ENCODE results near the gene KREMEN1. TPM values are rescaled to one million over a fixed set of nuclear protein-coding genes. Genes with fewer than 3 reads are reported as not detected.

The KREMEN1 gene
- total RNA-seq, 1 experiment from 2014 or later = 5.8 TPM

DNA sequence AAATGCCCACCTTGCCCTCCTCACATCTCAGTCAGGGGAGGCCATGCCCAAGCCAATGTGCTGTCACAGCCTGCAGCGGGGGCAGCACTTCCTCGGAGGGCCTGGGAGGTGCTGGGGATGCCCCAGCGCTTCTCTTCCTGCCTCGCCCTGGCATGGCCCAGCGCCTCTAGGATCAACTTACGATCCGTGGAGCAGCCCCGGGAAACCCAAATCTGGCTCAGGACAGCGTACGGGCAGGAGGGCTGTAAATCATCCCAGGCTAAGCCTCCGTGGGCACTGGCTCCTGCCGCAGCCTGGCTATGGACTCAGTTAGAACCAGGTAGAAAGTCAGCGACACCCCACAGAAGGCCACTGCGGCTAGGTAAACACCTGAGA is 71.9 kb downstream of the KREMEN1 start (continued):
- TF ChIP-seq, protein P1, sequence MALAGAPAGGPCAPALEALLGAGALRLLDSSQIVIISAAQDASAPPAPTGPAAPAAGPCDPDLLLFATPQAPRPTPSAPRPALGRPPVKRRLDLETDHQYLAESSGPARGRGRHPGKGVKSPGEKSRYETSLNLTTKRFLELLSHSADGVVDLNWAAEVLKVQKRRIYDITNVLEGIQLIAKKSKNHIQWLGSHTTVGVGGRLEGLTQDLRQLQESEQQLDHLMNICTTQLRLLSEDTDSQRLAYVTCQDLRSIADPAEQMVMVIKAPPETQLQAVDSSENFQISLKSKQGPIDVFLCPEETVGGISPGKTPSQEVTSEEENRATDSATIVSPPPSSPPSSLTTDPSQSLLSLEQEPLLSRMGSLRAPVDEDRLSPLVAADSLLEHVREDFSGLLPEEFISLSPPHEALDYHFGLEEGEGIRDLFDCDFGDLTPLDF (CRISPR knock-in tag; IDR thresholded peaks at IDR 0.05) = no peak
- TF ChIP-seq, protein P2, sequence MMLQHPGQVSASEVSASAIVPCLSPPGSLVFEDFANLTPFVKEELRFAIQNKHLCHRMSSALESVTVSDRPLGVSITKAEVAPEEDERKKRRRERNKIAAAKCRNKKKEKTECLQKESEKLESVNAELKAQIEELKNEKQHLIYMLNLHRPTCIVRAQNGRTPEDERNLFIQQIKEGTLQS (CRISPR knock-in tag; conservative IDR thresholded peaks at IDR 0.05) = no peak
- TF ChIP-seq, protein P3, sequence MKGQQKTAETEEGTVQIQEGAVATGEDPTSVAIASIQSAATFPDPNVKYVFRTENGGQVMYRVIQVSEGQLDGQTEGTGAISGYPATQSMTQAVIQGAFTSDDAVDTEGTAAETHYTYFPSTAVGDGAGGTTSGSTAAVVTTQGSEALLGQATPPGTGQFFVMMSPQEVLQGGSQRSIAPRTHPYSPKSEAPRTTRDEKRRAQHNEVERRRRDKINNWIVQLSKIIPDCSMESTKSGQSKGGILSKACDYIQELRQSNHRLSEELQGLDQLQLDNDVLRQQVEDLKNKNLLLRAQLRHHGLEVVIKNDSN (CRISPR knock-in tag; IDR thresholded peaks at IDR 0.05) = no peak
- TF ChIP-seq, protein P4, sequence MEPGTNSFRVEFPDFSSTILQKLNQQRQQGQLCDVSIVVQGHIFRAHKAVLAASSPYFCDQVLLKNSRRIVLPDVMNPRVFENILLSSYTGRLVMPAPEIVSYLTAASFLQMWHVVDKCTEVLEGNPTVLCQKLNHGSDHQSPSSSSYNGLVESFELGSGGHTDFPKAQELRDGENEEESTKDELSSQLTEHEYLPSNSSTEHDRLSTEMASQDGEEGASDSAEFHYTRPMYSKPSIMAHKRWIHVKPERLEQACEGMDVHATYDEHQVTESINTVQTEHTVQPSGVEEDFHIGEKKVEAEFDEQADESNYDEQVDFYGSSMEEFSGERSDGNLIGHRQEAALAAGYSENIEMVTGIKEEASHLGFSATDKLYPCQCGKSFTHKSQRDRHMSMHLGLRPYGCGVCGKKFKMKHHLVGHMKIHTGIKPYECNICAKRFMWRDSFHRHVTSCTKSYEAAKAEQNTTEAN (CRISPR knock-in tag; IDR thresholded peaks at IDR 0.05) = no peak
- TF ChIP-seq IRF2 (CRISPR knock-in tag; IDR thresholded peaks at IDR 0.05; ENCODE audit: borderline replicate concordance, low read depth) (no peak), OVOL2 (CRISPR knock-in tag; IDR thresholded peaks at IDR 0.05; ENCODE audit: borderline replicate concordance) (no peak)
- TF ChIP-seq, protein P5, sequence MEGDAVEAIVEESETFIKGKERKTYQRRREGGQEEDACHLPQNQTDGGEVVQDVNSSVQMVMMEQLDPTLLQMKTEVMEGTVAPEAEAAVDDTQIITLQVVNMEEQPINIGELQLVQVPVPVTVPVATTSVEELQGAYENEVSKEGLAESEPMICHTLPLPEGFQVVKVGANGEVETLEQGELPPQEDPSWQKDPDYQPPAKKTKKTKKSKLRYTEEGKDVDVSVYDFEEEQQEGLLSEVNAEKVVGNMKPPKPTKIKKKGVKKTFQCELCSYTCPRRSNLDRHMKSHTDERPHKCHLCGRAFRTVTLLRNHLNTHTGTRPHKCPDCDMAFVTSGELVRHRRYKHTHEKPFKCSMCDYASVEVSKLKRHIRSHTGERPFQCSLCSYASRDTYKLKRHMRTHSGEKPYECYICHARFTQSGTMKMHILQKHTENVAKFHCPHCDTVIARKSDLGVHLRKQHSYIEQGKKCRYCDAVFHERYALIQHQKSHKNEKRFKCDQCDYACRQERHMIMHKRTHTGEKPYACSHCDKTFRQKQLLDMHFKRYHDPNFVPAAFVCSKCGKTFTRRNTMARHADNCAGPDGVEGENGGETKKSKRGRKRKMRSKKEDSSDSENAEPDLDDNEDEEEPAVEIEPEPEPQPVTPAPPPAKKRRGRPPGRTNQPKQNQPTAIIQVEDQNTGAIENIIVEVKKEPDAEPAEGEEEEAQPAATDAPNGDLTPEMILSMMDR (IDR thresholded peaks at IDR 0.05) = no peak
- TF ChIP-seq, protein P6, sequence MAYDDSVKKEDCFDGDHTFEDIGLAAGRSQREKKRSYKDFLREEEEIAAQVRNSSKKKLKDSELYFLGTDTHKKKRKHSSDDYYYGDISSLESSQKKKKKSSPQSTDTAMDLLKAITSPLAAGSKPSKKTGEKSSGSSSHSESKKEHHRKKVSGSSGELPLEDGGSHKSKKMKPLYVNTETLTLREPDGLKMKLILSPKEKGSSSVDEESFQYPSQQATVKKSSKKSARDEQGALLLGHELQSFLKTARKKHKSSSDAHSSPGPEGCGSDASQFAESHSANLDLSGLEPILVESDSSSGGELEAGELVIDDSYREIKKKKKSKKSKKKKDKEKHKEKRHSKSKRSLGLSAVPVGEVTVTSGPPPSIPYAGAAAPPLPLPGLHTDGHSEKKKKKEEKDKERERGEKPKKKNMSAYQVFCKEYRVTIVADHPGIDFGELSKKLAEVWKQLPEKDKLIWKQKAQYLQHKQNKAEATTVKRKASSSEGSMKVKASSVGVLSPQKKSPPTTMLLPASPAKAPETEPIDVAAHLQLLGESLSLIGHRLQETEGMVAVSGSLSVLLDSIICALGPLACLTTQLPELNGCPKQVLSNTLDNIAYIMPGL (CRISPR knock-in tag; IDR thresholded peaks at IDR 0.05) = no peak

DNA sequence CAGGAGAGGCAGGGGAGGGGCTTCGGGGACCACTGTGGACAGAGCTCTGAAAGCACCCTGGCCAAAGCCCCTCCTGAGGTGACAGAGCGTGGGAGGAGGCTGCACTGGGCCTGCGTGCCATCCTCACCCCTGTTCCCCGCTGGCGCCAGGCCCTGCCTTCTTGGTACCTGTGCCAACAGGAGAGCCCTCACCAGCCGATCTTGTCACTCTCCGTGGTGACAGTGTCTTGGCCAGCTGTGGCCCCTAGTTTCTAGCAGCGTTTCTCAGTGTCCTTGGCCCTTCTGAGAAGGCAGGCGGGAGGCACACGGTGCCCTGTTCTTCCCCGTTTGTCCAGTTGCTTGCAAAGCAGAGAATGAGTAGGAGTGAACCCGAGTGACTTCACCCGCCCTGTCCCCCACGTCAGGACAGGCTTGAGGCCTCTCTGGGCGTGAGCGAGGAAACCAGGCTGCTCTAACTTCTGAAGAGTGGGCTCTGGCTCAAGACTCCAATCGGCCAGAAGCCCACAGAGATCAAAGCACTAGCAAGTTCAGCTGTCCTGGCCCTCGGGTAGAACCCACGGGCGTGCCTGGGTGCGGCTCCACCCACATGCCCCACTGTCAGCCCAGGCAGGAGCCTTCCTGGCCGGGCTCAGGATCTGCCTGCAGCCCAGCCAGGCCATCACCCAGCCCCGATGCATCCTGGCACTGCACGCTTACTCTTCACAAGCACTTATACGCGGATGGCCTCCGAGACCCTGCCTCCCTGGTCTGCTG is 72.7 kb downstream of the KREMEN1 start:
- no peak overlapping the region for H3K27ac Mint-ChIP-seq
- no peak overlapping the region for H3K4me3 Mint-ChIP-seq
- peaks cover 26% of the 10 kb centered on the region for H3K4me1 Mint-ChIP-seq
- H3K27me3 Mint-ChIP-seq (ENCODE audit: low read depth) = no peaks in the 10 kb centered on the region
- no peak for ATAC-seq
- ChIA-PET POLR2A (no interaction called here), CTCF (interaction anchor here (1.8 to 7.8 kb wide), 2 partner anchors 9 to 100 kb away, joined by 7 to 66 read pairs; no protein-coding TSS in a partner anchor)
- no peaks in the 10 kb centered on the region for H3K9me3 Mint-ChIP-seq
- no peak for DNase-seq (ENCODE audit: low spot score)
- H3K36me3 Mint-ChIP-seq = no peaks in the 10 kb centered on the region
- TF ChIP-seq NR2C2 (CRISPR knock-in tag; IDR thresholded peaks at IDR 0.05) (no peak), ZNF138 (CRISPR knock-in tag; conservative IDR thresholded peaks at IDR 0.05) (no peak), SMAD4 (CRISPR knock-in tag; IDR thresholded peaks at IDR 0.05) (no peak), SMAD3 (CRISPR knock-in tag; IDR thresholded peaks at IDR 0.05; ENCODE audit: borderline replicate concordance) (no peak), ZNF317 (CRISPR knock-in tag; IDR thresholded peaks at IDR 0.05; ENCODE audit: borderline replicate concordance, low read depth) (no peak), EMX1 (CRISPR knock-in tag; IDR thresholded peaks at IDR 0.05) (no peak)
- TF ChIP-seq, protein P4 (CRISPR knock-in tag; IDR thresholded peaks at IDR 0.05) = no peak
- TF ChIP-seq, protein P7, sequence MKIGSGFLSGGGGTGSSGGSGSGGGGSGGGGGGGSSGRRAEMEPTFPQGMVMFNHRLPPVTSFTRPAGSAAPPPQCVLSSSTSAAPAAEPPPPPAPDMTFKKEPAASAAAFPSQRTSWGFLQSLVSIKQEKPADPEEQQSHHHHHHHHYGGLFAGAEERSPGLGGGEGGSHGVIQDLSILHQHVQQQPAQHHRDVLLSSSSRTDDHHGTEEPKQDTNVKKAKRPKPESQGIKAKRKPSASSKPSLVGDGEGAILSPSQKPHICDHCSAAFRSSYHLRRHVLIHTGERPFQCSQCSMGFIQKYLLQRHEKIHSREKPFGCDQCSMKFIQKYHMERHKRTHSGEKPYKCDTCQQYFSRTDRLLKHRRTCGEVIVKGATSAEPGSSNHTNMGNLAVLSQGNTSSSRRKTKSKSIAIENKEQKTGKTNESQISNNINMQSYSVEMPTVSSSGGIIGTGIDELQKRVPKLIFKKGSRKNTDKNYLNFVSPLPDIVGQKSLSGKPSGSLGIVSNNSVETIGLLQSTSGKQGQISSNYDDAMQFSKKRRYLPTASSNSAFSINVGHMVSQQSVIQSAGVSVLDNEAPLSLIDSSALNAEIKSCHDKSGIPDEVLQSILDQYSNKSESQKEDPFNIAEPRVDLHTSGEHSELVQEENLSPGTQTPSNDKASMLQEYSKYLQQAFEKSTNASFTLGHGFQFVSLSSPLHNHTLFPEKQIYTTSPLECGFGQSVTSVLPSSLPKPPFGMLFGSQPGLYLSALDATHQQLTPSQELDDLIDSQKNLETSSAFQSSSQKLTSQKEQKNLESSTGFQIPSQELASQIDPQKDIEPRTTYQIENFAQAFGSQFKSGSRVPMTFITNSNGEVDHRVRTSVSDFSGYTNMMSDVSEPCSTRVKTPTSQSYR (CRISPR knock-in tag; IDR thresholded peaks at IDR 0.05) = no peak
- TF ChIP-seq, protein P8, sequence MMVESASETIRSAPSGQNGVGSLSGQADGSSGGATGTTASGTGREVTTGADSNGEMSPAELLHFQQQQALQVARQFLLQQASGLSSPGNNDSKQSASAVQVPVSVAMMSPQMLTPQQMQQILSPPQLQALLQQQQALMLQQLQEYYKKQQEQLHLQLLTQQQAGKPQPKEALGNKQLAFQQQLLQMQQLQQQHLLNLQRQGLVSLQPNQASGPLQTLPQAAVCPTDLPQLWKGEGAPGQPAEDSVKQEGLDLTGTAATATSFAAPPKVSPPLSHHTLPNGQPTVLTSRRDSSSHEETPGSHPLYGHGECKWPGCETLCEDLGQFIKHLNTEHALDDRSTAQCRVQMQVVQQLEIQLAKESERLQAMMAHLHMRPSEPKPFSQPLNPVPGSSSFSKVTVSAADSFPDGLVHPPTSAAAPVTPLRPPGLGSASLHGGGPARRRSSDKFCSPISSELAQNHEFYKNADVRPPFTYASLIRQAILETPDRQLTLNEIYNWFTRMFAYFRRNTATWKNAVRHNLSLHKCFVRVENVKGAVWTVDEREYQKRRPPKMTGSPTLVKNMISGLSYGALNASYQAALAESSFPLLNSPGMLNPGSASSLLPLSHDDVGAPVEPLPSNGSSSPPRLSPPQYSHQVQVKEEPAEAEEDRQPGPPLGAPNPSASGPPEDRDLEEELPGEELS (CRISPR knock-in tag; IDR thresholded peaks at IDR 0.05) = no peak

Measured in WTC11 (cell line).